GM21723 (cell line): ENCODE measurements around the gene CD22.

Source experiments
- ATAC-seq: cut with Tn5 transposase; IDR thresholded peaks from one replicate; pipeline ENCODE4 v1.9.1; 2021; ENCODE audit warnings: mild to moderate bottlenecking, moderate library complexity; ENCODE audit not compliant: unreplicated experiment

CD22 gene

DNA sequence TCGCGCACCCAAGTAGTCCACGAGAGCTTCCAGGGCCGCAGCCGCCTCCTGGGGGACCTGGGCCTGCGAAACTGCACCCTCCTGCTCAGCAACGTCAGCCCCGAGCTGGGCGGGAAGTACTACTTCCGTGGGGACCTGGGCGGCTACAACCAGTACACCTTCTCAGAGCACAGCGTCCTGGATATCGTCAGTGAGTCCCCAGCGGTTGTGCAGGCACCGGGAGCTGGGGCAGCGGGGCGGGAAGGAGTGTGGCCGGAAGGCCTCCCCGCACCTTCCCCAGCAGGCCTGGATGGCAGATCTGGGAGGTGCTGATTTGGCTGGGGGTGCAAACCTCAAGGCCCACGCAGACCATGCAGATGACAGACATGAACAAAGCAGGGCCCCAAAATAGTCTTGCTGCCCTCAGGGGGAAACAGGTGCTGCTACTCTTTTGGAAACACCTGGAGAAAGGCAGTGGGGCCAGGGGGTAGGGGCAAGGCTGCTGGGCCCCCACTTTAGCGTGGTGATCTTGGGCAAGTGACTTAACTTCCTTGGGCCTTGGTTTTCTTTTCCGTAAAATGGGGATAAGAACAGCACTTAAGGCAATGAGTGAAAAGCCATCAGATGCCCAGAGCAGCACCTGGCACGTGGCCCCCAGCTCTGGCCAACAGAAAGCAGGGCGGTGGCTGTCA lies 33.1 kb upstream of the CD22 start:
- ATAC-seq, result no peak

- no peak for ATAC-seq
These were observed 32.1 kb upstream of the CD22 start for GRCh38 chr19:35296644-35297514.

GRCh38 chr19:35297515-35297848 lies 31.5 kb upstream of the CD22 start:
- ATAC-seq, result no peak

DNA sequence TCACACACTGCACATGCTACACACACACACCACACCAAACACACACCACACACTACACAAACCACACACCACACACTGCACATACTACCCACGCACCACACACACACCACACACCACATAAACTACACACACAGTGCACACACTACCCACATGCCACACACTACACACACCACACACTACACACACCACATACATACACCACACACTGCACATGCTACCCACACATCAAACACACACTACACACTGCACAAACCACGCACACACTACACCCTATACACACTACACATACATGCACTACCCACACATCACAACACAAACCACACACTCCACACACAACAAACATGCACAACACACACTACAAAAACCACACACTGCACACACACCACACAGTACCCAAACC lies 31.1 kb upstream of the CD22 start:
- no peak for ATAC-seq

- no peak for ATAC-seq
These were observed 30.4 kb upstream of the CD22 start for GRCh38 chr19:35298561-35298972.

- no peak for ATAC-seq
These were observed 29.3 kb upstream of the CD22 start for GRCh38 chr19:35299523-35300338.

DNA sequence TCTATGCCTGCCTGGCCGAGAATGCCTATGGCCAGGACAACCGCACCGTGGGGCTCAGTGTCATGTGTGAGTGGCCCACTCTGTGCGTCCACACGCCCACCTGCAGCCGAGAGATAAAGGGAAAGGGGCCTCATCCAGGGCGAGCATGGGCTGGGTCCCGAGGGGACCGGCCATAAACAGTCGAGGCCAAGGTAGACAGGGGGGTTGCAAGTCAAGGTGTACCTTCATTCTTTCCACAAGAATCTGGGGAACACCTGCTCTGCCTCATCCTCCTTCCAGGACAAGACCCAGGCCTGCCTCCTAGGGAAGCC lies 28.7 kb upstream of the CD22 start:
- no peak for ATAC-seq

DNA sequence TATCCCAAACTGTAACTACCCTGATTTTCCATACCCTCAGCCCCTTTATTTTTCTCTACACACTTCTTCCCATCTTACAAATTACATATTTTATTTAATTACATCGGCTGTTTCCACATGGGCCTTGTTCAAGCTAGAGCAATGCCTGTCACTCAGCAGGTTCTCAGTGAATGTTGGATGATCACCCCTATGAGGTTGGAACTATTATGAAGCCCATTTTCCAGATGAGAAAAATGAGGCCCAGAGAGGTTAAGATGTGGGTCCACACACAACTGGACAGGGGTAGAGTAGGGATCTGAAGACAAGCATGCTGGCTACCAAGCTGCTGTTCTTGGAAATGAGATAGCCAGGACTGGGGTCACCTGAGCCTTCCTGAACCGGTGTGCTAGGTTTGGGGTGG lies 27.0 kb upstream of the CD22 start:
- ATAC-seq, result no peak

GRCh38 chr19:35302446-35302845 lies 26.5 kb upstream of the CD22 start:
- no peak for ATAC-seq

DNA sequence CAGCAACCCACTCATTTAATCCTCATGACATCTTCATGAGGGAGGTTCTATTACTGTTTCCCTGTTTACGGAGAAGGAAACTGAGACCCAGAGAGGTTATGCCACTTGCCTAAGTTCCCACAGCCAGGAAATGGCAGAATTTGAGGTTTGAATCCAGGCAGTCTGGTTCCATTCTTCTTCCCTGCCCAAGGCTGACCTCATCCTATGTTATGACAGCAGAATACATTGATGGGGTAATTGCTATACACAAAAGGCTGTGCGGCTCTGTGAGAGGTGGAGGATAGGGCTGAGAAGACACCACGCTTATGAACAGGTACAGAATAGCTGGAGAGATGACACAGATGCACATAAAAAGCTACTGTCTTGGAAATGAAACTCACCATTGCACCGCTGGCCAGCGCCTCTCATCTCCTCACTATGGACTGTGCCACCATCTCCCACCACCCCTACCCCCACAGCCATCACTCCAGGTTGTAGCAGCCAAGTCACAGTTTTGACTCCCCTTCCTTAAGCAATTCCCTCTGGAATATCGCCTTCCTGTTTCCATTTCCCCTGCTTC lies 25.6 kb upstream of the CD22 start:
- no peak for ATAC-seq

DNA sequence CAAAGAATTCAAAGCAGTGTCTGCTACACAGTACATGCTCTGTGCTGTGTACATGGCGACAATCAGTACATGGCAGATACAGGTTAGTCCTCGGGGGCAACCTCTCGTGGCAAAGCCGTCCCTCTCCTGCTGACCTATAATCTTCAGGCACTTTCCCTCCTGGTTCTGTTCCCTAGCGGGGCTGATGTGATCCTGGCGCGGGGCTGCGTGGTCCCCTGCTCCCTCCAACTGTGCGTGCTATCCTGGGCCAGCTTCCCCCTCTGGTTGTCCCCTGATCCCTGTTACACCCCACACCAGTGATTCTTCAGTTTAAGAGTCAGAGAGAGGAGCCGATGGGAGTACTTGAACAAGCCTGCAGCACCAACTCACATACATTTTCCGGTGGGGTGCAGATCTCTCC lies 25.0 kb upstream of the CD22 start:
- ATAC-seq, result no peak

- ATAC-seq, result no peak
These were observed 23.8 kb upstream of the CD22 start for GRCh38 chr19:35305181-35305580.

DNA sequence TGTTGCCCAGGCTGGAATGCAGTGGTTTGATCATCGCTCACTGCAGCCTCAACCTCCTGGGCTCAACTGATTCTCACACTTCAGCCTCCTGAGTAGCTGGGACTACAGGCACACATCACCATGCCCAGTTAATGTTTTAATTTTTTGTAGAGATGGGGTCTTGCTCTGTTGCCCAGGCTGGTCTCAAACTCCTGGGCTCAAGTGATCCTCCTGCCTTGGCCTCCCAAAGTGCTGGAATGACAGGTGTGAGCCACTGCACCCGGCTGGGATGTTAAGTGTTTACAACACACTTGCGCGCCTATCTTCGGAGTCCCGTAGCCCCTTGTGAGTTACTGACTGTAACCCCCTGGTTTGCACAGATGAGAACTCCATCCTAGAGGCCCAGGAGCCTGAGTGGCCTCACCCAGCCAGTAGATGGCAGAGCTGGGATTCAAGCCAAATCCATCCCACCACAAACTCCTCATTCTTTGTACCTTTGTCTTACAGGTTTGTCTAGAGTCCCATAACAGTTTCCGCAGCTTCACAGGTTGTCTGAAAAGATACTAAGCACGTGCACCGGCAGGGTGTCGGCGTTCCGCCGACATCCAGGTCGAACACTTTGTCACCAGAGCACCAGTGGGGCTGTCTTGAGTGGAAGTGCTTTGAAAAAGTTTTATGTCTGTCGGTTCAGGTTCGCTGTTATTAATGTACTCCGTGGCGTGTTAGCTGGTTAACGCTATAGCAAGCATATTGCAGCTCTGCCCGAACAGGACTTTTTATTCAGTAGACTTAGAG lies 22.3 kb upstream of the CD22 start:
- ATAC-seq, result no peak

GRCh38 chr19:35307931-35308330 lies 21.1 kb upstream of the CD22 start:
- ATAC-seq, result no peak

GRCh38 chr19:35308910-35309309 lies 20.1 kb upstream of the CD22 start:
- ATAC-seq, result no peak

DNA sequence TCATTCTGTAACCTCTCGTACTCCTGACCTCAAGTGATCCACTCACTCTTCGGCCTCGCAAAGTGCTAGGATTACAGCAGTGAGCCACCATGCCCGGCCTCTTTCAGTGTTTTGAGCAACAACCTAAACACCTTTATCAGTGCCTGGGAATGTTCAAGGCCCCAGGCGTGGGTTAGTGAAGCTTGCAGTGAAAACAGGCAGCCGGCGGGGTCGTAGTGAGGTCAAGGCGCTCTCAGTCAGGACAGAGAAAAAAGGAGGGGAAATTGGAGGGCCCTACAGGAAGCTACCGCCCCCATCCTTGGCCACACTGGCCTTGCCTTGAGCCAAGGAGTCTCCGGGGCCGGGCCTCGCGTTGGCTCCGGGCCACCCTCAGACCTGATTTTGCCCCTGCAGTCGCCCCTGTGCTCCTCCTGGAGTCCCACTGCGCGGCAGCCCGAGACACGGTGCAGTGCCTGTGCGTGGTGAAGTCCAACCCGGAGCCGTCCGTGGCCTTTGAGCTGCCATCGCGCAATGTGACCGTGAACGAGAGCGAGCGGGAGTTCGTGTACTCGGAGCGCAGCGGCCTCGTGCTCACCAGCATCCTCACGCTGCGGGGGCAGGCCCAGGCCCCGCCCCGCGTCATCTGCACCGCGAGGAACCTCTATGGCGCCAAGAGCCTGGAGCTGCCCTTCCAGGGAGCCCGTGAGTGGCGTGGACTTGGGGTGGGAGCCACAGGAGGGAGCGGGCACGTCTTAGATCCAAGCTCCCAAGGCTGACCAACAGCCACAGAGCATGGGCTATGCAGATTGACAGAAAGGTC lies 19.3 kb upstream of the CD22 start:
- ATAC-seq, result no peak

- no peak for ATAC-seq
These were observed 18.7 kb upstream of the CD22 start for GRCh38 chr19:35310331-35310730.

DNA sequence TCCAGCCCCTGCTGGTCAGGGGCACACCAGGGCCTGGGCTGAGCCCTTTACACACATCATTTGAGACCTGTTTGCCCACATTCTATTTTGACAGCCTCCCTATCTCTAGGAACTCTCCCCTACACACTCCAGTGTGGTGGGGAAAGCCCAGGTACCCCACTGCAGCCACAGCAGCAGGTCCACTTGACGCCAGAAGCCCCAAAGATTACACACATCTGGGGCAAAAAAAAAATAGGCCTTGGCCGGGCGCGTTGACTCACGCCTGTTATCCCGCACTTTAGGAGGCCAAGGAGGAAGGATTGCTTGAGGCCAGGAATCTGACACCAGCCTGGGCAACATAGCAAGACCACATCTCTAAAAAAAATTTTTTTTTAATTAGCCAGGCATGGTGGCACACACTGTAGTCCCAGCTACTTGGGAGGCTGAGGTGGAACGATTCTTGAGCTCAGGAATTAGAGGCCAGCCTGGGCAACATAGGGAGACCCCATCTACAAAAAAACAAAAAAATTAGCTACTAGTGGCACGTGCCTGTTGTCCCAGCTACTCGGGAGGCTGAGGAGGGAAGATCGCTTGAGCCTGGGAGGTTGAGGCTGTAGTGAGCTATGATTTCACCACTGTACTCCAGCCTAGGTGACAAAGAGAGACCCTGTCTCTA lies 18.0 kb upstream of the CD22 start:
- ATAC-seq, result no peak

- ATAC-seq, result no peak
These were observed 16.9 kb upstream of the CD22 start for GRCh38 chr19:35311901-35312665.
